Type B pancreatic cell (in vitro differentiated cells): ENCODE measurements around the gene IL16. TPM values are rescaled to one million over a fixed set of nuclear protein-coding genes. Genes with fewer than 3 reads are reported as not detected.

ENCODE experiments used
- DNase-seq: peaks from one replicate; pipeline ENCODE4 v3.0.0; 2021; ENCODE audit warnings: mixed read lengths; ENCODE audit not compliant: unreplicated experiment; ENCODE audit errors: extremely low spot score
- H3K27ac Mint-ChIP-seq: 2 replicates; pipeline ENCODE4 v1.8.0; 2021; ENCODE audit warnings: mild to moderate bottlenecking, mixed read lengths
- H3K27me3 Mint-ChIP-seq: 2 replicates; pipeline ENCODE4 v1.8.0; 2021; ENCODE audit warnings: mixed read lengths
- H3K36me3 Mint-ChIP-seq: 2 replicates; pipeline ENCODE4 v1.8.0; 2021; ENCODE audit warnings: mixed read lengths
- H3K4me1 Mint-ChIP-seq: one replicate; pipeline ENCODE4 v1.8.0; 2021; ENCODE audit warnings: mixed read lengths; ENCODE audit not compliant: unreplicated experiment
- H3K4me3 Mint-ChIP-seq: 2 replicates; pipeline ENCODE4 v1.8.0; 2021; ENCODE audit warnings: mild to moderate bottlenecking, mixed read lengths
- H3K9me3 Mint-ChIP-seq: 2 replicates; pipeline ENCODE4 v1.8.0; 2021; ENCODE audit warnings: mixed read lengths
- total RNA-seq: library from RNA; stranded (reverse); gene quantifications from 2 replicates; pipeline ENCODE4 v1.2.1, GENCODE V29; 2021; ENCODE audit warnings: low replicate concordance
- TF ChIP-seq, protein P1 (sequence below): fragments of 200-600 bp; sonication (generic); conservative IDR thresholded peaks from 2 replicates; pipeline ENCODE4 v1.5.0; 2021; ENCODE audit warnings: antibody characterized with exemption, mild to moderate bottlenecking

The IL16 gene
- total RNA-seq, 1 donor from 2014 or later, result 0.14 TPM

DNA sequence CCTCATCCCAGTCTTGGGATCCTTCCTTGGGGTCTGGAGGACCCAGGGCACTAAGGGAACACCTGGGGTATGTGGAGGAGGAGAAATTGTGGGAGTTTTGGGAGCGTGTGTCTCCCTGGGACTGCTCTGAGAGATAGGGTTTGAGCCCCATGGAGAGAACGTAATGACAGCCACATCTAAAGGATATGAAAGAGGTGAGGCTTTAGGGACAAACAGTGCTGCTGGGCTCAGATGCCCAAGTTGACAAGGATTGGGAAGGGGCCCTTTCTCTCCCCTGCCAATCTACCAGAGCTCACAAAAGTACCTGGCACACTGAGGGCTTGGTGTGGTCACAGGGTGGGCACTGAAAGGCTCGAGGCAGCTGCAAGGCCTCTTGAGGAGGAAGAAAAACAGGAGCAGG lies 140.6 kb downstream of the IL16 start:
- TF ChIP-seq, protein P1, sequence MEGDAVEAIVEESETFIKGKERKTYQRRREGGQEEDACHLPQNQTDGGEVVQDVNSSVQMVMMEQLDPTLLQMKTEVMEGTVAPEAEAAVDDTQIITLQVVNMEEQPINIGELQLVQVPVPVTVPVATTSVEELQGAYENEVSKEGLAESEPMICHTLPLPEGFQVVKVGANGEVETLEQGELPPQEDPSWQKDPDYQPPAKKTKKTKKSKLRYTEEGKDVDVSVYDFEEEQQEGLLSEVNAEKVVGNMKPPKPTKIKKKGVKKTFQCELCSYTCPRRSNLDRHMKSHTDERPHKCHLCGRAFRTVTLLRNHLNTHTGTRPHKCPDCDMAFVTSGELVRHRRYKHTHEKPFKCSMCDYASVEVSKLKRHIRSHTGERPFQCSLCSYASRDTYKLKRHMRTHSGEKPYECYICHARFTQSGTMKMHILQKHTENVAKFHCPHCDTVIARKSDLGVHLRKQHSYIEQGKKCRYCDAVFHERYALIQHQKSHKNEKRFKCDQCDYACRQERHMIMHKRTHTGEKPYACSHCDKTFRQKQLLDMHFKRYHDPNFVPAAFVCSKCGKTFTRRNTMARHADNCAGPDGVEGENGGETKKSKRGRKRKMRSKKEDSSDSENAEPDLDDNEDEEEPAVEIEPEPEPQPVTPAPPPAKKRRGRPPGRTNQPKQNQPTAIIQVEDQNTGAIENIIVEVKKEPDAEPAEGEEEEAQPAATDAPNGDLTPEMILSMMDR, result no peak
- Mint-ChIP-seq H3K9me3 (no peaks in the 10 kb centered on the region), H3K27ac (no peak overlapping the region), H3K27me3 (no peaks in the 10 kb centered on the region), H3K36me3 (no peaks in the 10 kb centered on the region), H3K4me3 (no peak overlapping the region), H3K4me1 (no peaks in the 10 kb centered on the region)
- no peak for DNase-seq

DNA sequence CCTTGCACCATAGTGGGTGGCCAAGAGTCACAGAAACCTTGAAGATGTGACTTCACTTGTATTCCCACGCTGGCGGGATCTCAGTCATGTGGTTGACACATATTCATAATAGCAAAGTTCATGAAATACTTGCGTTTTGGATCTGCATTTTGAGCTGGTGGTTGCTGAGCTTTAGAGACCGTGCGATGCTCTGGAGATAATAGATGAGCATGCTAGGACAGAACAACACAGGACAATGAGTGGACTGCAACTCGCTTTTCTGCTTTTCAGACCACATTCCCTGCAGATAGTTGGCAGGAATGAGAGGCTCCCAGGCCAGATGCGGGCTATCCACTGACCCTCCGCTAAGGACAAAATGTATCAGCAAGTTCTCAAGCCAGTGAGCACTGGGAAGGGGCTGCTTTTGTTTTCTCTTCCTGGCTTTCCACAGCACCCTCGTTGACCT lies 141.1 kb downstream of the IL16 start:
- H3K27ac Mint-ChIP-seq, result no peak overlapping the region
- no peak for DNase-seq
- no peaks in the 10 kb centered on the region for H3K4me1 Mint-ChIP-seq
- TF ChIP-seq, protein P1, result no peak
- H3K4me3 Mint-ChIP-seq, result no peak overlapping the region
- H3K27me3 Mint-ChIP-seq, result no peaks in the 10 kb centered on the region
- H3K9me3 Mint-ChIP-seq, result no peaks in the 10 kb centered on the region
- no peaks in the 10 kb centered on the region for H3K36me3 Mint-ChIP-seq

DNA sequence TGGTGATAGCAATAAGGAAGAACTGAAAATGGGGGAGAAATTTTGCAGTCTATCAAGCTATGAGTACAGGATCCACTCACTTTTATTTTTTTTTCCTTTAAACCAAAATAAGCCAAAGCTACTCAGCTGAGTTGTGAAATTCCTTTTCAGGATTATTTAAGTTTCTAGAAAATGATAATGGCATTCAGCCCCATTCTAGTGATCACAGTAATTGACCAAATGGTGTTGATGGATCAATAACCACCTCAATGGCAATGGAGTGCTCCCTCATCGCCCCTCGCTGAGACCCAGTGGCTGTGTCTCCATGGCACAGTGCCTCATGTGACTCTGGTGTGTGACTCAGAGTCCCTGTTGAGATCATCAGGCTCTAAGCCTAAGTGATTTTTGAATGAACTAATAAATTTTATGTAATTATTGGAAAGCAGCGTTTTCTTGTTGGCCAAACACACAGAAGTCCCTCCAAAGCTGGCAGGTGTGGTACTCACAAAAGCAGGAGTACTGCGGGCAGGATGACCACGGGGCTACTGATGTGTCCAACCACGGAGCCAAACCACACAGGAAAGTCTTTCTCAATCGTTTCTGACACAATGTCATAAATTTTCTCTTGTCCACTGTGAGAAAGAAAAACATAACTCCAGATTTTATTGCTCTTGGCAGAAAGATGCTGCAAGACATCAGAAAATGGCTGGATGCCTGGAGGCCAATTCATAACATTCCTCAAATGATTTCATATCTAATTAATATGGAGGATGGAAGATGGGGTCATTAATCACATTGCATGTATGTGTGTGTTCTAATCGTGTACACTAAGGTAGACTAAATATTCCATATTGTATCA lies 141.7 kb downstream of the IL16 start:
- TF ChIP-seq, protein P1, result no peak
- Mint-ChIP-seq H3K36me3 (no peaks in the 10 kb centered on the region), H3K27ac (no peak overlapping the region), H3K4me3 (no peak overlapping the region), H3K27me3 (no peaks in the 10 kb centered on the region), H3K4me1 (no peaks in the 10 kb centered on the region), H3K9me3 (no peaks in the 10 kb centered on the region)
- no peak for DNase-seq

DNA sequence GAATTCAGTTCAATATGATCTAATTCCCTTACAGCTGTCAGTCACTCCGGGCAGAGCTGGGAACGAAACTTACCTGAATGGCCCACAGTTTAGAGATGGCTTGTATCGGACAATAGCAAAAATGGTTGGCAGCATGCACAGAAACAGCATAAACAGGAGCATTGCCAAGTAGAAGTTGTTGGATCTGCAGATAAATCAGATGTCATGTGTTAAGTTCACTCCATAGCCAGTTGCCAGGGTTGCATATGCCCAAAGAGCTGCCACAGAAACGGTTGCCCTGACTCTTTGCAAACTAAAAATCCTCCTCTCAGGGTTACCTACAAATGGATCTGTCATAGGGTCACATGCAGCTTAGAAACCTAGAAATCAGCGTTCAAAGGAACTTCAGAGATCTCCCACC lies 142.6 kb downstream of the IL16 start:
- H3K27me3 Mint-ChIP-seq, result no peaks in the 10 kb centered on the region
- H3K4me3 Mint-ChIP-seq, result no peak overlapping the region
- no peak for DNase-seq
- no peaks in the 10 kb centered on the region for H3K4me1 Mint-ChIP-seq
- no peaks in the 10 kb centered on the region for H3K9me3 Mint-ChIP-seq
- no peaks in the 10 kb centered on the region for H3K36me3 Mint-ChIP-seq
- no peak overlapping the region for H3K27ac Mint-ChIP-seq
- TF ChIP-seq, protein P1, result no peak

DNA sequence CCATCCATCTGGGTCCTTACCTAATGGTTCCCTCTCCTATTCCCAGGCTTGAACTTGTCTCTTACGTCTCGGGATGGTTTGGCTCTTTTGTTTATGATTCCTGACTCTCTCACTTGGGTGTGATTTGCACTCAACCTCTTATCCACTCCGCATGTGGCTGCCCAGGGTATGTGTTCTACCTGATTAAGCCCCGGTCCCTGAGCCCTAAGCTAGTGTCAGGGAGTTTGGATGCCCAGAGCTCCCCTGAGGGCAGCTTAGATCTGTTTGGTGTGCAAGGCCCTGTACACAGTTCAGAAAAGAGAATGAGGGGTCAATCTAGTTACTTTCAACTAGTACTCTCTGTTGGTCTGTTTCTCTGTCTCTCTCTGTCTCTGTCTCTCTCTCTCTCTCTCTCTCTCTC lies 143.2 kb downstream of the IL16 start:
- Mint-ChIP-seq H3K9me3 (no peaks in the 10 kb centered on the region), H3K4me3 (no peak overlapping the region), H3K27me3 (no peaks in the 10 kb centered on the region), H3K27ac (no peak overlapping the region), H3K4me1 (no peaks in the 10 kb centered on the region), H3K36me3 (no peaks in the 10 kb centered on the region)
- TF ChIP-seq, protein P1, result no peak
- DNase-seq, result no peak
